SJCRH30 (cell line): ENCODE measurements around the gene NXPE3. TPM values are rescaled to one million over a fixed set of nuclear protein-coding genes. Genes with fewer than 3 reads are reported as not detected.
"Not testable (repeated sequence)": the region's sequence is repeated elsewhere in the genome, so short reads cannot be mapped to it uniquely, and the experiment has no call there.

ENCODE experiments used
- DNase-seq, 2 experiments: peaks; one replicate each; pipeline ENCODE4 v3.0.0-alpha.2; 2015 to 2020
- H3K27ac ChIP-seq: fragments of 250-450 bp; sonication (Bioruptor Pico); 2 replicates; pipeline ENCODE4 v1.5.1; 2020; ENCODE audit warnings: mild to moderate bottlenecking, moderate library complexity
- H3K27me3 ChIP-seq: fragments of 250-450 bp; sonication (Bioruptor Pico); 2 replicates; pipeline ENCODE4 v1.5.1; 2020; ENCODE audit warnings: mild to moderate bottlenecking, moderate library complexity
- H3K36me3 ChIP-seq: fragments of 250-450 bp; sonication (Bioruptor Pico); 2 replicates; pipeline ENCODE4 v1.5.1; 2020; ENCODE audit warnings: mild to moderate bottlenecking, moderate library complexity
- H3K4me1 ChIP-seq: fragments of 250-450 bp; sonication (Bioruptor Pico); 2 replicates; pipeline ENCODE4 v1.5.1; 2020; ENCODE audit warnings: mild to moderate bottlenecking, moderate library complexity
- H3K4me3 ChIP-seq: fragments of 250-450 bp; sonication (Bioruptor Pico); 2 replicates; pipeline ENCODE4 v1.5.1; 2020; ENCODE audit warnings: mild to moderate bottlenecking, moderate library complexity
- H3K9me3 ChIP-seq: fragments of 250-450 bp; sonication (Bioruptor Pico); replicated peaks from 2 replicates; pipeline ENCODE4 v1.5.1; 2020; ENCODE audit warnings: mild to moderate bottlenecking, moderate library complexity
- total RNA-seq: library from RNA; depleted of rRNA; stranded (reverse); fragments of >200 nt; shearing (Covaris generic); gene quantifications from 2 replicates; pipeline ENCODE4 v1.2.3, GENCODE V29; 2014; rRNA removed

The NXPE3 gene
- total RNA-seq: 28.0 and 30.2 TPM in 2 replicates

DNA sequence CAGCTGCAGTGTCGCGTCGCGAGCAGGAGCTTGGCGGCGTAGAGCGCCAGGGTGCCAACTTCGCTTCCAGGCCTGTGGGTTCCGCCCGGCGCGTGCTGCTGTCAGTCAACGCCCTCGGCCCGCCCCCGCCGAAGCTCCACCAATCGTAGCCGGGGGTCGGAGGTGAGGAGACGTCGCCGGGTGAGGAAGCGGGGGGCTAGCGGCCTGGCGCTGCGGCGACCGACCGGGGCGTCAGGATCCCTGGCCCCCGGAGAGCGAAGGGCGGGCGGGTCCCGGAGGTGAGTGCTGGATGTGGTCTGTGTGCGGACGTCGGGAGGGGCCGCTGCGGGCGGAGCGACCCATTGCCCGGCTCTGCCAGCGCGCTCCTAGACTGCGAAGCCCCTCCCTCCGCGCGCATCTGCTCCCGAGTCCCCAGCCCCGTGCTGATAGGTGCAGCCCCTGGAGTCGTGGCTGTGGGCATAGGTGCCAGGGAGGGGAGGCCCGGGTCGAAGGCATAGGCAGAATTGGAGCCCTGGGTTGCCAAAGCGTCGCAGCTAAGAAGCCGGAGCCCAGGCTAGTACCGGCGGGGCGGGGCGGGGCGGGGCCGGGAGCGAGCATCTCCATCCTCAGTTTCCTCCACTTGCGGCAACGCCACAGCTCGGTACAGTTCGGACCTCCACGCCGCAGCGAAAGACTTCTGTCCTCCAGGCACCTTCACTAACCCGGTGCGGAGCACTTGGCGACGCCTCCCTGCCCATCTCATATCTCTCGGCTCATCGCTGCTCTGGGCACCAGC is at the start of gene NXPE3:
TSS of gene NXPE3 (plus strand) at position 165 of the 775 bp plus-strand sequence. CDS start 6,386 bp downstream, outside the sequence.
- Histone ChIP-seq H3K27me3 (no peaks in the 10 kb centered on the region), H3K4me1 (peaks cover 21% of the 10 kb centered on the region), H3K36me3 (peaks cover 22% of the 10 kb centered on the region), H3K9me3 (no peaks in the 10 kb centered on the region), H3K4me3 (peak within 1 kb of the TSS; percentile 88), H3K27ac (peak within 1 kb of the TSS; percentile 81)
- peak; percentile 94 to 95 for DNase-seq

DNA sequence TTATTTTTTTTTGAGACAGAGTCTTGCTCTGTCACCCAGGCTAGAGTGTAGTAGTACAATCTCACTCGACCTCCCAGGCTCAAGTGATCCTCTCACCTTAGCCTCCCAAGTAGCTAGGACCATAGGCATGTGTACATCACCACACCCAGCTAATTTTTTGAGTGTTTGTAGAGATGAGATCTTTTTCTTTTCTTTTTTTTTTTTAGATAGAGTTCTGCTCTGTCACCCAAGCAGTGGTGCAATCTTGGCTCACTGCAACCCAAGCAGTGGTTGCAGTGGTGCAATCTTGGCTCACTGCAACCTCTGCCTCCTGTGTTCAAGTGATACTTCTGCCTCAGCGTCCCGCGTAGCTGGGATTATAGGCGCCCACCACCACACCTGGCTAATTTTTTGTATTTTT is 49.4 kb upstream of the NXPE3 start:
- no peaks in the 10 kb centered on the region for H3K4me1 ChIP-seq
- peaks cover 76% of the 10 kb centered on the region for H3K36me3 ChIP-seq
- H3K9me3 ChIP-seq: no peaks in the 10 kb centered on the region
- H3K27ac ChIP-seq: no peak overlapping the region
- H3K4me3 ChIP-seq: no peak overlapping the region
- no peaks in the 10 kb centered on the region for H3K27me3 ChIP-seq
- DNase-seq: no peak

DNA sequence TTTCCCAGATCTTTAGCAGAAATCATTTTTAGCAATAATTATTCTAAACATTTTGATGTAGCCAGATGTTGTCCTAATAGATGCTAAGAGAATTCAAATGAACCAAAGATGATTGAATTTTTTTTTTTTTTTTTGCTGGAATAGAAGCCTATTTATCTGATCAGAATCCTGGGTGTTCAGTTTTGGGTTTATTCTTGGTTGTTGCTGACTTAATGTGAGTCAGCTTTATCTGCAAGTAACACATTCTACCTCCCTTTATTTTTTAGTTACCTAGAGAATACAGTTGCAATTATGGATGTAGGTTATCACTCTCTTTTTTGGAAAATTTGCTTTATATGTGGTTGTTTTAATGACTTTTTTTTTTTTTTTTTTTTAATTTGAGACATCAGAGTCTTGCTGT is 48.2 kb upstream of the NXPE3 start:
- Histone ChIP-seq H3K4me1 (no peaks in the 10 kb centered on the region), H3K27ac (no peak overlapping the region), H3K36me3 (peaks cover 88% of the 10 kb centered on the region), H3K9me3 (no peaks in the 10 kb centered on the region), H3K4me3 (no peak overlapping the region), H3K27me3 (no peaks in the 10 kb centered on the region)
- DNase-seq: no peak

DNA sequence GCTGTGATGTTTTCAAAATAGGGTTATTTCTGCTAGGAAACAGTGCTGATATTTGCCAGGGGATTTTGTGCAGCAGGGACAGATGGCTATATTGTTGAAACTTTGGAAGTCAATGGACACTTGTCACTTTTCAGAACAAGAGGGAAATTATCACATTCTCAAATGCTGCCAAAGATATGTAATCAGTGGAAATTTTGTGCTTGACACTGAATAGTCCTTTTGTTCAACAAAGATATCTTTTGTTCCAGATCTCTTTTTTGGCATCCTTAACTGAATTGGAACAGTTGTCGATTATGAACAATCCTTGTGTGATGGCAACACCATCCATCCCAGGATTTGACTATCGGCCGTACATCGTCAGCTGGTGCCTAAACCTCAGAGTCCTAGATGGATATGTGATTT is 46.8 kb upstream of the NXPE3 start:
- Histone ChIP-seq H3K27me3 (no peaks in the 10 kb centered on the region), H3K36me3 (peaks cover 92% of the 10 kb centered on the region), H3K4me1 (no peaks in the 10 kb centered on the region), H3K27ac (no peak overlapping the region), H3K9me3 (no peaks in the 10 kb centered on the region; the same call in none of the 2 replicates), H3K4me3 (no peak overlapping the region)
- no peak for DNase-seq

- DNase-seq: no peak
- Histone ChIP-seq H3K27me3 (no peaks in the 10 kb centered on the region), H3K4me1 (no peaks in the 10 kb centered on the region), H3K36me3 (peaks cover 89% of the 10 kb centered on the region), H3K9me3 (peaks cover 4% of the 10 kb centered on the region), H3K4me3 (no peak overlapping the region), H3K27ac (no peak overlapping the region)
Observed at GRCh38 chr3:101735833-101736232, 43.2 kb upstream of the NXPE3 start.

DNA sequence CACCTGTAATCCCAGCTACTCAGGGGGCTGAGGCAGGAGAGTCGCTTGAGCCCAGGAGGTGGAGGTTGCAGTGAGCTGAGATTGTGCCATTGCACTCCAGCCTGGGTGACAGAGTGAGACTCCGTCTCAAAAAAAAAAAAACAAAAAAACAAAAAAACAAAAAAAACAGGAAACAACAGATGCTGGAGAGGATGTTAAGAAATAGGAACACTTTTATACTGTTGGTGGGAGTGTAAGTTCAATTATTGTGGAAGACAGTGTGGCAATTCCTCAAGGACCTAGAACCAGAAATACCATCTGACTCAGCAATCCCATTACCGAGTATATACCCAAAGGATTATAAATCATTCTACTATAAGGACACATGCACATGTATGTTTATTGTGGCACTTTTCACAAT is 37.1 kb upstream of the NXPE3 start:
- not testable (repeated sequence) for H3K27ac ChIP-seq, DNase-seq, H3K4me3 ChIP-seq, H3K4me1 ChIP-seq, H3K9me3 ChIP-seq, H3K27me3 ChIP-seq
- peaks cover 64% of the 10 kb centered on the region for H3K36me3 ChIP-seq

DNA sequence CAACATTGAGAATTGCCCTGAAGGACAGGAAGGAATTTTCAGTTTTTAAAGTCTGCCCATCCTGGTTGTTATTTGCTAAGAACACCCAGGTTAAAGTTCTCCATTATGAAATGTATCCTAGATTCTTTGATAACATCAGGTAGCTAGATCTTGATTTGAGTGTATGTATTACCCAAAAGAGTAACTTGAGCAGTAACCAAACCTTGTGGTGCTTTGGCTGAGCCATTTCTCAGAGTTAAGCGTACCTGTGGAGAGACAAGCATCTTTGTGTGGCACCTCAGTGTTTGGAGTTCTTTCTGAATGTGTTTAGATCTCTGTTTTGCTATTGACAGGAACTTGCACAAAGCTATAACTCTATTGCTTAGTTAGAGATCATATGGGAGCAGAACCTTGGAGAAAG is 34.2 kb upstream of the NXPE3 start:
- peaks cover 5% of the 10 kb centered on the region for H3K9me3 ChIP-seq
- no peak for DNase-seq
- H3K4me1 ChIP-seq: no peaks in the 10 kb centered on the region
- H3K27me3 ChIP-seq: no peaks in the 10 kb centered on the region
- no peak overlapping the region for H3K27ac ChIP-seq
- H3K36me3 ChIP-seq: peaks cover 55% of the 10 kb centered on the region
- H3K4me3 ChIP-seq: no peak overlapping the region

DNA sequence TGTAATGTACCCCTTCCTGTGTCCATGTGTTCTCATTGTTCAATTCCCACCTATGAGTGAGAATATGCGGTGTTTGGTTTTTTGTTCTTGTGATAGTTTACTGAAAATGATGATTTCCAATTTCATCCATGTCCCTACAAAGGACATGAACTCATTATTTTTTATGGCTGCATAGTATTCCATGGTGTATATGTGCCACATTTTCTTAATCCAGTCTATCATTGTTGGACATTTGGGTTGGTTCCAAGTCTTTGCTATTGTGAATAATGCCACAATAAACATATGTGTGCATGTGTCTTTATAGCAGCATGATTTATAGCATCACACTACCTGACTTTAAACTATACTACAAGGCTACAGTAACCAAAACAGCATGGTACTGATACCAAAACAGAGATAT is 33.1 kb upstream of the NXPE3 start:
- not testable (repeated sequence) for H3K4me1 ChIP-seq, H3K9me3 ChIP-seq, H3K27me3 ChIP-seq, H3K27ac ChIP-seq, DNase-seq, H3K4me3 ChIP-seq
- H3K36me3 ChIP-seq: peaks cover 53% of the 10 kb centered on the region

GRCh38 chr3:101753386-101754113 is 25.5 kb upstream of the NXPE3 start:
- H3K4me3 ChIP-seq, DNase-seq, H3K4me1 ChIP-seq, H3K27me3 ChIP-seq, H3K27ac ChIP-seq: not testable (repeated sequence)
- Histone ChIP-seq H3K9me3 (peaks cover 15% of the 10 kb centered on the region), H3K36me3 (peaks cover 65% of the 10 kb centered on the region)

DNA sequence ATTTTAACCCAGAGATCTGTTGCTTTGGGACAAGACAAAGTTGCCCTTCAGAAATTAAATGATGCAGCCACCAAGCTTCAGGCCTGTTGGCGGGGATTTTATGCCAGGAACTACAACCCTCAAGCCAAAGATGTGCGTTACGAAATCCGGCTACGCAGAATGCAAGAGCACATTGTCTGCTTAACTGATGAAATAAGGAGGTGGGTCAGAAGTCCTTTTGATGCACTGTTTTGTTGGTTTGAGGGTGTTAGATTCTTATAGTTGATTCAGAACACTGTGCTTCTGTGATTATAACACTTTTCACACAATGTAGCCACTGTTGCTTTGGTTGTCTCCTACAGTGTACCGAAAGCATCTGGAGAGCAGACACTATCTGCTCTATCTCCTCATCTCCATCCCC is 20.8 kb upstream of the NXPE3 start:
- H3K4me3 ChIP-seq: no peak overlapping the region
- peaks cover 89% of the 10 kb centered on the region for H3K36me3 ChIP-seq
- no peak overlapping the region for H3K27ac ChIP-seq
- H3K9me3 ChIP-seq: no peaks in the 10 kb centered on the region
- H3K4me1 ChIP-seq: no peaks in the 10 kb centered on the region
- DNase-seq: no peak
- H3K27me3 ChIP-seq: no peaks in the 10 kb centered on the region

GRCh38 chr3:101762041-101762646 is 16.9 kb upstream of the NXPE3 start:
- peaks cover 90% of the 10 kb centered on the region for H3K36me3 ChIP-seq

DNA sequence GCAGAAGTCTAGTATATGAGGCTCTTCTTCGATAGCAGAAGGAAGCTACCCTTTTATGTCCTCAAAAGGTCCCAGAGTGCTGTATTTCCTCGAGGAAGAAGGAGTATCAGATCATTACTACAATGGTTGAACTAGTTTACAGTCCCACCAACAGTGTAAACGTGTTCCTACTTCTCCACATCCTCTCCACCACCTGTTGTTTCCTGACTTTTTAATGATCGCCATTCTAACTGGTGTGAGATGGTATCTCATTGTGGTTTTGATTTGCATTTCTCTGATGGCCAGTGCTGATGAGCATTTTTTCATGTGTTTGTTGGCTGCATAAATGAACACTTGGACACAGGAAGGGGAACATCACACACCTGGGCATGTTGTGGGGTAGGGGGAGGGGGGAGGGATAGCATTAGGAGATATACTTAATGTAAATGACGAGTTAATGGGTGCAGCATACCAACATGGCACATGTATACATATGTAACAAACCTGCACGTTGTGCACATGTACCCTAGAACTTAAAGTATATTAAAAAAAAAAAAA is 1.2 kb upstream of the NXPE3 start:
- H3K4me3 ChIP-seq, H3K27ac ChIP-seq, H3K9me3 ChIP-seq, H3K27me3 ChIP-seq: not testable (repeated sequence)
- DNase-seq: peak in 1 of 2 experiments; percentile 11
- H3K4me1 ChIP-seq: peaks cover 24% of the 10 kb centered on the region
- H3K36me3 ChIP-seq: peaks cover 10% of the 10 kb centered on the region

More at GRCh38 chr3:101762041-101762646, 16.9 kb upstream of the NXPE3 start:
- no peak for DNase-seq
- no peak overlapping the region for H3K27ac ChIP-seq
- no peak overlapping the region for H3K4me3 ChIP-seq
- H3K9me3 ChIP-seq: no peaks in the 10 kb centered on the region
- no peaks in the 10 kb centered on the region for H3K4me1 ChIP-seq
- H3K27me3 ChIP-seq: no peaks in the 10 kb centered on the region

GRCh38 chr3:101778385-101779046 is 495 bp upstream of the NXPE3 start:
- H3K36me3 ChIP-seq: peaks cover 14% of the 10 kb centered on the region
- H3K4me3 ChIP-seq: peak overlapping the region; percentile 88
- H3K9me3 ChIP-seq: no peaks in the 10 kb centered on the region
- H3K4me1 ChIP-seq: peaks cover 24% of the 10 kb centered on the region
- H3K27ac ChIP-seq: peak overlapping the region; percentile 81
- H3K27me3 ChIP-seq: no peaks in the 10 kb centered on the region
- no peak for DNase-seq

DNA sequence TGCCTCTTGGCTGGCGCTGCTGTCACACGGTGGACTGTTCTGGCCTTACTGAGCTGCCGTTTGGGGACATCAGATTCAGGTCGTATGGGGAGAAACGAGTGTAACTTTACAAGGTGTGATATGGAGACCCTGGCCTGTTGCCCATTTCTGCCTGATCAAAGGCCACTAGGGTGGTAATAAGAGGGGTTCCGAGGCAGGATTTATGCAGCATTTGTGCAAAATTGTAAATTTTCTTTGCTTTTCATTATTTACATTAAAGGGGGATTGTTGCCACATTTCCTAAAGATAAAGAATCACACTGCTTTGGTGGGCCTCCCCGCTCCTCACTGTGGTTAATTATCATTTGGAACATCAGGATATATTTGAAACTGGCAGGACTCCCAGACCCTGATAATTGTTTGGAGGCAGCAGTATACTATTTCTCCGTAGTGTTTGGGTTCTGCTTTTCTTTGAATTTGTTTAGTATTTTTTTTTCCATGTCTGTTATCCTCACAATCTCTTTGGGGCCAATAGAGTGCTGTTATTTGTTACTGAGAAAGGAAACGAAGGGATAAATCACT is 891 bp downstream of the NXPE3 start:
- Histone ChIP-seq H3K4me1 (peaks cover 18% of the 10 kb centered on the region), H3K9me3 (no peaks in the 10 kb centered on the region), H3K36me3 (peaks cover 28% of the 10 kb centered on the region), H3K27me3 (no peaks in the 10 kb centered on the region), H3K4me3 (peak overlapping the region; percentile 88), H3K27ac (peak overlapping the region; percentile 81)
- peak in 1 of 2 experiments; percentile 26 for DNase-seq
